HuH-7.5 (cell line): ENCODE measurements around the gene BUD13.
"Not testable (repeated sequence)": the region's sequence is repeated elsewhere in the genome, so short reads cannot be mapped to it uniquely, and the experiment has no call there.

Source experiments
- DNase-seq: peaks from one replicate; pipeline ENCODE4 v3.0.0; 2011; ENCODE audit warnings: low spot score

BUD13 gene

GRCh38 chr11:116772443-116773202 lies at the start of gene BUD13:
TSS of gene BUD13 (minus strand) at chr11:116772987. CDS start at chr11:116772964, 23 bp downstream.
- DNase-seq = peak; percentile 73

DNA sequence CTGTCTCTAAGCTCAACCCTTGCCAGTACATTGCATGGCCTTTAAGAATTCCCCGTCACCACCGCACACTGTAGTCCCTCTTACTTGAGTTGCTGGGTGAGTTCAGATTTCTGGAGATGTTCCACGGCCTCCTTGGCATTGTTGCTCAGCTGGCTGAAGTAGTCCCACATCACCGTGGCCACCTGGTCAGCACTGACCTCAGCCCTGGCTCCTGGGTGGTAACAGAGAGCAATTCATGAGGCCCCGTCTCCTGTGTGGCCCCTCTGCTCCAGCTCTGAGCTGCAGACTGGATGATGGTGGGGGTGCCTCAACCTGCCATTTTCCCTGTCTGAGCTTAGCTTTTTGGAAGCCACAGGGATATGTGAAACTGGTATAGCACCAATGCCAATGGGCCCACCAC lies 49.8 kb upstream of the BUD13 start:
- no peak for DNase-seq

GRCh38 chr11:116821050-116821918 lies 48.5 kb upstream of the BUD13 start:
- DNase-seq = no peak

DNA sequence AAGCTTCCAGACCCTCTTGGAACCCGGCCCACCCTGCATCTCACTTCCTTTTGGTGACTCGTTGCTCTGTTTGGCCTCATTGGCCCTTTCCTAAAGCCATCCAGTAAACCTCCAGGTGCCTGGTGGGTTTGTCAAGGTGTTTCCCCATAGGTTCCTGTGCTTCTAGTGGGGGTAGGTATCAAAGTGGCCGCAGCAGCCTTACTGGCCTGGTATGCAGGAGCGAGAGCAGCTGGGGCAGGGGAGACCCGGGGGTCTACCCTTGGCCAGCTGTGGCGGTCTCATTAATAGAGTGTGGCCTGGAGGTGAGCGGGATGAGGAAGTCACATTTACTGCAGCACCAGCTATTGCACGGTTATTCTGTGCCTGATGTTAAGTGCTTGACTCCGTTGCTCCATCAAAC lies 46.3 kb upstream of the BUD13 start:
- DNase-seq = no peak

DNA sequence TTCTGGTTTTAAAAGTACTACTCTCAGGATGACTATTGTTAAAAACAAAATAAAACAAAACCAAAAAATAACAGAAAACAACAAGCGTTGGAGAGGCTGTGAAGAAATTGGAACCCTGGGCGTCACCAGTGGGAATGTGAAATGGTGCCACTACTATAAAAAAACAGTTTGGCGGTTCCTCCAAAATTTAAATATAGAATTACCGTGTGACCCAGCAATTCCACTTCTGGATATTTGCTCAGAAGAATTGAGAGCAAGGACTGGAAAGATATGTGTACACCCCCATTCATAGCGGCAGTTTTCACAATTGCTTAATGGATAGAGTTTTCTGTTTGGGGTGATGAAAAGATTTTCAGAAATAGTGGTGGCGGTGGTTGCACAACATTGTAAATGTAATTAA lies 41.7 kb upstream of the BUD13 start:
- no peak for DNase-seq

- no peak for DNase-seq
Observed at GRCh38 chr11:116813781-116814471, 41.1 kb upstream of the BUD13 start.

- DNase-seq = no peak
Observed at GRCh38 chr11:116813170-116813569, 40.4 kb upstream of the BUD13 start.

GRCh38 chr11:116812109-116812508 lies 39.3 kb upstream of the BUD13 start:
- DNase-seq = no peak

DNA sequence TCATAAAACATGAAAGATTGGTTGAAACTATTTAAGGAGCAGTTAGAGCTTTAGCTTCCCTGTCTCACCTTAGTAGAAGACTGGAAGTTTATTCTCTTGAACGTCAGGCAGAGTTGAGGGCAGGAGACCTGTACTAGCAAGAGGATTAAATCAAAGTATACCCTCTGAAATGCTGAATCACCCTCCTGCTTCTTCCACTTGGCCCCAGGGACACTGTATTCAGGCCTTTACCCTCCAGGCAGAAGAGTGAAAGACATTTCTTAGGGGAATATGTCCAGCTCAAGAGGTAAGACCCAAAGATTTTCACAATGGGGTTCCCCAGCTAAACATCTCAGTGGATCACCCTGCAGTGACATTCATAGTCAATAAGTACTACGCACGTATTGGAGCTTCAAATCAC lies 38.4 kb upstream of the BUD13 start:
- DNase-seq = no peak

- DNase-seq = no peak
Observed at GRCh38 chr11:116808262-116809175, 35.7 kb upstream of the BUD13 start.

DNA sequence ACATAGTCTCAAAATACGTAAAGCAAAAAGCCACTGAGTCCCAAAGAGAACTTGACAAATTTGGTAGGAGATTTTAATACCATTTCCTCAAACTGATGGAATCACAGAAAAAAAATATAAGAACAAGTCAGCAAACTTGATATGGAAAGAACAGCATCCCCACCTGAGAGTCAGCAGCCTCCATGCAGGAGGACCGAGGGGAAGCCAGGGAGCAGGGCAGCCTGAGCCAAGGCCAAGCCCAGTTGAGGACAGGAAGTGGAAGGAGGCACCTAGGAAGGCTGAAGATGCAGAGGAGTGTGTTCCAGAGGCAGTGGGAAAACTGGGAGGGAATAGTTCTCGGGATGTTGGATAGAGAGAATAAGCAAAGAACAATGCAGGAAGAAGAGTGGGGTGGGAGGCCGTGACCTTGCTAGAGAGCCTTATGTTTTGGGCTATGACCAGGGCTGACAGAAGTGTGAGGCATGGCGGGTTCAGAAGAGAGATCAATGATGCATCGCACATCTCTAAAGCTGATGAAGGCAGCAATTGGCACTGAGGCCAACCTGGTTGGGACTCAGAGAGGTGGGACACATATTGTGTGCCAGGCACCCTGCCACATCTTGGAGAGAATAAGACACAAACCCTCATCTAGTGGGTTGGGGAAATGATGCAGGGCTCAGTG lies 34.9 kb upstream of the BUD13 start:
- DNase-seq = no peak

DNA sequence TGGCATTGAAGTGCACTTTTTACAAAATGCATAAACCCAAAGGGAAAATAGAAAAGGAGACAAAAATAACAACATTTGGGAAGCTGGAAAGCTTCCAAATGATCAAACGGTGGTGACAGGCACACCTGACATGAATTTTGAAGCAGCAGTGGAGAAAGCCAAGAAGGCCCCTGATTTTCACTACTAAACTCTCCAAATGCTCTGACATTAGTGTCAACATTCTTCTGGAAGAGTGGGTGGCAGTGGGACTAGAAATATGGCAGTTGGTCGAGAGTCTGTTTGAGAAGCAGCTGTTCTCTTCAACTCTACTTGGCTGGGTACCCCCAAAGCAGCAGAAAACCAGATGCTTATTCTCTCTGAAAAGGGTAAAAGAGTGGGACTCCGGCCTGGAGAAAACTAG lies 31.2 kb upstream of the BUD13 start:
- no peak for DNase-seq

DNA sequence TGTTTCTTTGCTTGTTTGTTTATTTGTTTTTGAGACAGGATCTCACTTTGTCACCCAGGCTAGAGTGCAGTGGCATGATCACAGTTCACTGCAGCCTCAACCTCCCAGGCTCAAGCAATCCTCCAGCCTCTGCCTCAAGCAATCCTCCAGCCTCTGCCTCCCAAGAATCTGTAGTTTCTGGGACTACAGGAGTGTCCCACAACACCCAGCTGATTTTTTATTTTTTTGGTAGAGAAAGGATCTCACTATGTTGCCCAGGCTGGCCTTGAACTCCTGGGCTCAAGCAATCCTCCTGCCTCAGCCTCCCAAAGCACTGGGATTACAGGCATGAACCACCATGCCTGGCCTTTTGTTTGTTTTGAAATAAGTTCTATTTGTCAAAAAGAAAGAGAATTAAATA lies 28.9 kb upstream of the BUD13 start:
- DNase-seq = not testable (repeated sequence)

- DNase-seq = no peak
Observed at GRCh38 chr11:116800610-116801009, 27.8 kb upstream of the BUD13 start.

- DNase-seq = no peak
Observed at GRCh38 chr11:116798368-116798767, 25.6 kb upstream of the BUD13 start.

DNA sequence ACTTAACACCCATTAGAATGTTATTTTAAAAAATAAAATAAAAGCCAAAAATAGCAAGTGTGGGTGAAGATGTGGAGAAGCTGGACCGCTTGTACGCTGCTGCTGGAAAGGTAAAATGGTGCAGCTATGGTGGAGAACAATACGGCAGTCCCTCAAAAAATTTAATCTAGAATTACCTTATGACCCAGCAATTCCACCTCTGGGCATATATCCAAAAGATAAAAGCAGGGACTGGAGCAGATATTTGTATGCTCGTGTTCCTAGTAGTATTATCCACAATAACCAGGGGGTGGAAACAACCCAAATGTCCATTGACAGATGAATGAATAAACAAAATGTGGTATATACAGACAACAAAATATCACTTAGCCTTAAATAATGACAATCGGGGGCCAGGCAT lies 25.0 kb upstream of the BUD13 start:
- DNase-seq = no peak

GRCh38 chr11:116796548-116796947 lies 23.8 kb upstream of the BUD13 start:
- DNase-seq = no peak

GRCh38 chr11:116794851-116795250 lies 22.1 kb upstream of the BUD13 start:
- no peak for DNase-seq

GRCh38 chr11:116793772-116794097 lies 20.9 kb upstream of the BUD13 start:
- DNase-seq = no peak

DNA sequence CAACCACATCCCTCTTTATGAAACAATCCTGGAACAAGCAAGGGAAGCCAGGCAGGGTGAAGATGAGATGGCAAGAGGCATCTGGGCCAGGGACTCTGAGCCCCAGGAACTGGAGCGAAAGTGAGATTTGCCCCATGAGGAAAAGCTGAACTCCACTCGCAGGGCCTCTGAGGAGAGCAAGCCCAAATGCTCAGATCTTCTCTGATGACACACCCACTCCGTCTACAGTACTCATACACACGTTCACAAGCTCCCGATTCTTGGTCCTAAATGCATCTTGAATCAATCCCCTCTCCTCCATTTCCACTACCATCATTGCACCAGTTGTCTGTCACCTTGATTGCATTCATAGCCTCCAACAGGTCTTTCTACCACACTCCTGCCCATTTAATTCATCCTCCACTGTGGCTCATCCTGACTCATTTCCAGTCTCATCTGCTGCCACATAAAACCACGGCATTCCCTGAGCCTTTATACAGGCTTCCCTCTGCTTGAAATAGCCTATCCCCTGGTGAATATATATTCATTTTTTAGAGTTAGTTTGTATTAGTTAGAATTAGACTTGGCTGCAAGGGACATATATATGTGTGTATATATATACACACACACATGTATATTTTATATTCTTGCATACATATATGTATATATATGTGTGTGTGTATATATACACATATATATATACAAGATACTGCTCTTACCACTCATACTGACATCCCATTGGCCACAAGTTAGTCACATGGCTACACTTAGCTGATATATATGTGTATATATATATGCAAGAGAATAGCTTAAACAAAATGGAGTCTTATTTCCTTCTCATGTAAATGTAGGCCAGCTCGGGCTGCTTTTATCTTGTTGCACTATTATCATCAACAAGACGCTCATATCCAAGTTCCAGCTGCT lies 20.3 kb upstream of the BUD13 start:
- DNase-seq = no peak
